SU-DHL-6 (cell line): ENCODE measurements around the gene TMEM108.
"Not testable (repeated sequence)": the region's sequence is repeated elsewhere in the genome, so short reads cannot be mapped to it uniquely, and the experiment has no call there.

Source experiments
- H2AFZ ChIP-seq: fragments of 200-600 bp; sonication (generic); 2 replicates; pipeline ENCODE4 v1.6.1; 2014; ENCODE audit warnings: low read depth, mild to moderate bottlenecking, moderate library complexity, mixed read lengths, antibody characterized with exemption, low read length; ENCODE audit not compliant: severe bottlenecking
- H3F3A ChIP-seq: fragments of 200-600 bp; shearing (Covaris generic); 2 replicates; pipeline ENCODE4 v1.6.0; 2016; ENCODE audit warnings: antibody characterized with exemption, mild to moderate bottlenecking; ENCODE audit not compliant: insufficient read depth
- H3K27ac ChIP-seq: fragments of 200-600 bp; sonication (generic); 2 replicates; pipeline ENCODE4 v1.5.1; 2016; ENCODE audit warnings: low read depth, mild to moderate bottlenecking, low read length, moderate library complexity, mixed read lengths
- H3K27me3 ChIP-seq: fragments of 200-600 bp; sonication (generic), shearing (Covaris generic); 2 replicates; pipeline ENCODE4 v1.6.0; 2014; ENCODE audit warnings: mild to moderate bottlenecking, low read length
- H3K36me3 ChIP-seq: fragments of 200-600 bp; sonication (generic); 2 replicates; pipeline ENCODE4 v1.6.1; 2014; ENCODE audit warnings: mild to moderate bottlenecking, low read length, mixed read lengths
- H3K4me2 ChIP-seq: fragments of 300-600, 200-600 bp; shearing (Covaris generic), sonication (generic); 2 replicates; pipeline ENCODE4 v1.6.0; 2014; ENCODE audit warnings: low read length, low read depth, mild to moderate bottlenecking; ENCODE audit not compliant: poor library complexity, severe bottlenecking
- H3K4me3 ChIP-seq: fragments of 200-600 bp; sonication (generic); 2 replicates; pipeline ENCODE4 v1.5.1; 2014; ENCODE audit warnings: antibody characterized with exemption, low read length, mild to moderate bottlenecking, mixed read lengths; ENCODE audit not compliant: insufficient read depth, poor library complexity, severe bottlenecking
- H3K79me2 ChIP-seq: fragments of 200-600 bp; sonication (generic); 2 replicates; pipeline ENCODE4 v1.6.1; 2014; ENCODE audit warnings: mild to moderate bottlenecking, low read length, moderate library complexity; ENCODE audit not compliant: insufficient read depth
- H3K9ac ChIP-seq: fragments of 200-600 bp; sonication (generic); 2 replicates; pipeline ENCODE4 v1.7.0; 2014; ENCODE audit warnings: mild to moderate bottlenecking, low read length
- H3K9me2 ChIP-seq: fragments of 200-600 bp; sonication (generic); replicated peaks from 2 replicates; pipeline ENCODE4 v1.6.1; 2014; ENCODE audit warnings: low read length; ENCODE audit not compliant: insufficient read depth
- H3K9me3 ChIP-seq: fragments of 200-600 bp; sonication (generic); 2 replicates; pipeline ENCODE4 v1.6.1; 2014; ENCODE audit warnings: low read length, mixed read lengths; ENCODE audit not compliant: insufficient read depth
- H4K20me1 ChIP-seq: fragments of 200-600 bp; sonication (generic); 2 replicates; pipeline ENCODE4 v1.6.1; 2014; ENCODE audit warnings: low read depth, mild to moderate bottlenecking, antibody characterized with exemption, low read length, moderate library complexity, mixed read lengths
- CTCF ChIP-seq: fragments of 200-600 bp; sonication (generic); IDR thresholded peaks from one replicate; pipeline ENCODE4 v1.5.1; 2017; ENCODE audit warnings: antibody characterized with exemption, mild to moderate bottlenecking, low read length, moderate library complexity; ENCODE audit not compliant: insufficient read depth, poor library complexity, severe bottlenecking
- EZH2phosphoT487 ChIP-seq: fragments of 200-600 bp; sonication (generic), shearing (Covaris generic); conservative IDR thresholded peaks from 2 replicates; pipeline ENCODE4 v1.6.1; 2018; ENCODE audit warnings: mild to moderate bottlenecking, antibody characterized with exemption, low read length, moderate library complexity, mixed read lengths

Gene TMEM108

GRCh38 chr3:133007601-133008000 is 30.6 kb upstream of the TMEM108 start:
- H3K36me3 ChIP-seq = no peaks in the 10 kb centered on the region
- no peaks in the 10 kb centered on the region for H3K9me3 ChIP-seq
- no peak overlapping the region for H3K27ac ChIP-seq
- H4K20me1 ChIP-seq = no peaks in the 10 kb centered on the region
- no peaks in the 10 kb centered on the region for H3F3A ChIP-seq
- no peak overlapping the region for H3K9ac ChIP-seq
- H2AFZ ChIP-seq = no peak overlapping the region
- no peak overlapping the region for H3K4me3 ChIP-seq
- no peaks in the 10 kb centered on the region for H3K27me3 ChIP-seq
- H3K4me2 ChIP-seq = no peak overlapping the region
- no peak for TF ChIP-seq CTCF
- TF ChIP-seq EZH2phosphoT487 = no peak
- no peaks in the 10 kb centered on the region for H3K79me2 ChIP-seq
- no peaks in the 10 kb centered on the region for H3K9me2 ChIP-seq

GRCh38 chr3:133014325-133014724 is 23.9 kb upstream of the TMEM108 start:
- Histone ChIP-seq H2AFZ (no peak overlapping the region), H3K36me3 (no peaks in the 10 kb centered on the region)

GRCh38 chr3:133015573-133015972 is 22.6 kb upstream of the TMEM108 start:
- not testable (repeated sequence) for H3K4me2 ChIP-seq, H3K4me3 ChIP-seq, H2AFZ ChIP-seq, H3K9me3 ChIP-seq, H3K36me3 ChIP-seq, H3K9me2 ChIP-seq, H3K27ac ChIP-seq, H3K9ac ChIP-seq, H3K27me3 ChIP-seq, H3K79me2 ChIP-seq, H3F3A ChIP-seq, H4K20me1 ChIP-seq

More at GRCh38 chr3:133014325-133014724, 23.9 kb upstream of the TMEM108 start:
- no peaks in the 10 kb centered on the region for H3K79me2 ChIP-seq
- H3K27me3 ChIP-seq = no peaks in the 10 kb centered on the region
- no peak for TF ChIP-seq EZH2phosphoT487
- TF ChIP-seq CTCF = no peak
- H3K9me2 ChIP-seq = no peaks in the 10 kb centered on the region
- H3K9me3 ChIP-seq = no peaks in the 10 kb centered on the region
- H3F3A ChIP-seq = no peaks in the 10 kb centered on the region
- H3K4me3 ChIP-seq = no peak overlapping the region
- H3K4me2 ChIP-seq = no peak overlapping the region
- H3K9ac ChIP-seq = no peak overlapping the region
- H3K27ac ChIP-seq = no peak overlapping the region
- no peaks in the 10 kb centered on the region for H4K20me1 ChIP-seq

GRCh38 chr3:133016838-133017309 is 21.3 kb upstream of the TMEM108 start:
- Histone ChIP-seq H3K27me3 (no peaks in the 10 kb centered on the region), H3F3A (no peaks in the 10 kb centered on the region), H3K4me3 (no peak overlapping the region), H3K36me3 (no peaks in the 10 kb centered on the region), H3K9me3 (no peaks in the 10 kb centered on the region), H3K79me2 (no peaks in the 10 kb centered on the region), H3K4me2 (no peak overlapping the region), H3K27ac (no peak overlapping the region), H3K9ac (no peak overlapping the region), H4K20me1 (no peaks in the 10 kb centered on the region), H2AFZ (no peak overlapping the region), H3K9me2 (no peaks in the 10 kb centered on the region)
- TF ChIP-seq CTCF = no peak
